Inflammatory macrophage treated with lipopolysaccharide for 4 hours (primary cell): ENCODE results near the gene PXMP4.

Experiments used
- DNase-seq: peaks from one replicate; pipeline ENCODE4 v3.0.0-alpha.2; 2020

PXMP4 gene

GRCh38 chr20:33667676-33668465, 52.2 kb downstream of the PXMP4 start:
- DNase-seq = peak; percentile 72

GRCh38 chr20:33667245-33667675, 52.9 kb downstream of the PXMP4 start:
- DNase-seq = peak; percentile 10

GRCh38 chr20:33666293-33667244, 53.5 kb downstream of the PXMP4 start, which contains the start of gene ACTL10:
Gene ACTL10, plus strand, starts transcription at chr20:33666943. Its CDS starts 555 bp downstream, at chr20:33667498.
- DNase-seq = peak; percentile 97

GRCh38 chr20:33664762-33665144, 55.4 kb downstream of the PXMP4 start:
- no peak for DNase-seq

GRCh38 chr20:33664085-33664761, 55.9 kb downstream of the PXMP4 start:
- no peak for DNase-seq

- DNase-seq = peak; percentile 79
These were observed 56.7 kb downstream of the PXMP4 start for GRCh38 chr20:33663161-33664084.

- no peak for DNase-seq
These were observed 57.9 kb downstream of the PXMP4 start, which contains the start of gene C20orf144 for GRCh38 chr20:33662172-33662571. Gene C20orf144, plus strand, starts transcription at chr20:33662327. Its CDS starts 19 bp downstream, at chr20:33662346.

- DNase-seq = no peak
These were observed 59.4 kb downstream of the PXMP4 start for GRCh38 chr20:33660685-33661058.

GRCh38 chr20:33660035-33660684, 60.0 kb downstream of the PXMP4 start:
- DNase-seq = no peak

- no peak for DNase-seq
These were observed 60.6 kb downstream of the PXMP4 start for GRCh38 chr20:33659341-33660034.

- no peak for DNase-seq
These were observed 61.2 kb downstream of the PXMP4 start for GRCh38 chr20:33658929-33659328.

- no peak for DNase-seq
These were observed 61.6 kb downstream of the PXMP4 start for GRCh38 chr20:33658510-33658909.

- no peak for DNase-seq
These were observed 62.4 kb downstream of the PXMP4 start for GRCh38 chr20:33657704-33658095.

- DNase-seq = no peak
These were observed 63.1 kb downstream of the PXMP4 start for GRCh38 chr20:33656783-33657703.

- no peak for DNase-seq
These were observed 63.9 kb downstream of the PXMP4 start for GRCh38 chr20:33656010-33656782.

- no peak for DNase-seq
These were observed 64.9 kb downstream of the PXMP4 start for GRCh38 chr20:33655164-33655563.

GRCh38 chr20:33654680-33655161, 65.4 kb downstream of the PXMP4 start:
- DNase-seq = no peak

GRCh38 chr20:33653900-33654596, 66.1 kb downstream of the PXMP4 start:
- no peak for DNase-seq
